Ishikawa (cell line): ENCODE data around the gene LPP.

ENCODE experiments used
- CREB1 ChIP-seq: IDR thresholded peaks from 2 replicates; pipeline ENCODE4 v1.6.1; 2012; ENCODE audit warnings: low read depth
- RAD21 ChIP-seq: IDR thresholded peaks from 2 replicates; pipeline ENCODE4 v1.6.1; 2012; ENCODE audit warnings: low read depth
- YY1 ChIP-seq: IDR thresholded peaks from 2 replicates; pipeline ENCODE4 v1.6.1; 2012; ENCODE audit warnings: low read depth

DNA sequence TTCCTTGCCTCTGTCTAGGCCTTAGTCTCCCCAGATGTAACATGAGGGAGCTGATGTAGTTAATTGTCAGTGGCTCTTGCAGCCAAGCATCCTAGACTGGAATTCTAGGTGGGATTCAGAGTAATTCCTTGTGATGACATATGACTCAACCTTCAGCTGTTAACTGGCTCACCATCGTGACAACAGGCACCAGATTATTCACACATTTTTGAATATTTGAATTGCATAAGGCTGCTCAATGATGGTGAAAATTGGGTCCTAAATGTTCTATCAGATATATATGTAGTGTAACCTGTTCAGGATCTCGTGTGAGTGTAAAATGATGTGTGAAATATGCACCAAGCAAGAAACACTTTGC, 405.1 kb downstream of the LPP start:
- TF ChIP-seq YY1 (no peak), CREB1 (no peak), RAD21 (no peak)
